Psoas muscle (tissue), 8 donors: ENCODE measurements around the gene STAP2. TPM values are rescaled to one million over a fixed set of nuclear protein-coding genes. Genes with fewer than 3 reads are reported as not detected.

Source experiments
- ATAC-seq, 4 donors: fragments of 200-7000 bp; cut with Tn5 transposase; one replicate each; pipeline ENCODE4 v1.9.1; 2020; ENCODE audit warnings: moderate library complexity in 3 of 4, mild to moderate bottlenecking in 2 of 4
- DNase-seq, 2 donors: peaks; one replicate each; pipeline ENCODE4 v3.0.0-alpha.2; 2020
- H3K27ac ChIP-seq: fragments of 200-600 bp; one replicate; pipeline ENCODE4 v1.8.0; 2022
- H3K27me3 ChIP-seq, 3 donors: fragments of 200-600 bp in 1 of 3; one replicate each; pipeline versions ENCODE4 v1.6.1 to v1.8.0; 2013 to 2022; ENCODE audit warnings: low read length in 2 of 3, mild to moderate bottlenecking in 2 of 3, moderate library complexity in 1 of 3; ENCODE audit not compliant: insufficient read depth in 3 of 3
- H3K36me3 ChIP-seq, 2 donors: fragments of 200-600 bp in 1 of 2; one replicate each; pipeline versions ENCODE4 v1.6.1 to v1.8.0; 2013 to 2022; ENCODE audit warnings: low read depth in 1 of 2, mild to moderate bottlenecking in 1 of 2, moderate library complexity in 1 of 2; ENCODE audit not compliant: insufficient read depth in 1 of 2
- H3K4me1 ChIP-seq: fragments of 200-600 bp; one replicate; pipeline ENCODE4 v1.8.0; 2022
- H3K4me3 ChIP-seq: fragments of 200-600 bp; one replicate; pipeline ENCODE4 v1.8.0; 2022; ENCODE audit warnings: mild to moderate bottlenecking
- H3K9me3 ChIP-seq: fragments of 200-600 bp; one replicate; pipeline ENCODE4 v1.8.0; 2022
- CTCF ChIP-seq: fragments of 200-600 bp; IDR thresholded peaks from one replicate; pipeline ENCODE4 v1.8.0; 2022; ENCODE audit warnings: antibody characterized with exemption
- WGBS, 3 donors: extraction: QIAGEN DNeasy Blood & Tissue Kit; methylation state at CpG; one replicate each; pipeline versions ENCODE4 v1.1.6 to v1.1.7; 2013; 5-methylcytosine and 5-hydroxymethylcytosine counted together
- intact Hi-C, 2 donors: fragments of 100-400 bp; cut with DNase I; formaldehyde crosslinking; loops; one replicate each; pipeline versions ENCODE4 v1.11.0 to v1.14.2; 2022
- polyA plus RNA-seq, 3 donors: library from polyadenylated mRNA; stranded (reverse); fragments of 200-250 nt; gene quantifications; one replicate each; pipeline ENCODE4 v1.2.3, GENCODE V29; 2013
- total RNA-seq, 4 donors: library from RNA; stranded (reverse); fragmentation: NEBNext Ultra II Directional in 2 of 4; extraction: Animal tissue kit (Norgen Biotek cat#: 25700) in 2 of 4; gene quantifications; one replicate each; pipeline versions ENCODE4 v1.2.1 to v1.2.4, GENCODE V29; 2021 to 2023
- donor health status: healthy with polysubstance abuse.
- donor health status: DM: no; HTN: no; CAD: no; lungs with moderate emphysema.
- donor health status: Bipolar disorder and iron deficiency.
- donor health status: healthy.
- donor health status: DM: yes; HTN: yes; CAD: no.
- donor health status: DM: no; HTN: no; CAD: no.
- donor health status: DM: no; HTN: no; CAD: no.
- donor health status: DM: yes; HTN: yes; CAD: no.

Gene STAP2
- total and polyA plus RNA-seq, 7 donors, result 0.31 to 3.7 (median 0.66) TPM

GRCh38 chr19:4369888-4370260, 31.2 kb upstream of the STAP2 start:
- intact Hi-C loops, result loop anchor here in 1 of 2 donors (2.0 kb wide), 1 partner anchor 31 kb away; the partner anchor contains the start of gene SH3GL1
- DNase-seq (peak; percentile 42 to 78), ATAC-seq (peak in 3 of 4 donors; percentile 39 to 59 (median 53))
- Histone ChIP-seq H3K27me3 (no peaks in the 10 kb centered on the region), H3K36me3 (peaks cover 0 to 18% of the 10 kb centered on the region in 2 donors), H3K9me3 (no peaks in the 10 kb centered on the region), H3K4me3 (peak overlapping the region; percentile 43), H3K27ac (peak overlapping the region; percentile 85), H3K4me1 (peaks cover 75% of the 10 kb centered on the region)
- peak; percentile 58 for TF ChIP-seq CTCF
- 11 to 28% (median 16%) methylated on average over 21 of the region's 21 CpGs for whole genome bisulfite sequencing, 3 donors

GRCh38 chr19:4369109-4369887, 30.7 kb upstream of the STAP2 start:
- DNase-seq, result peak; percentile 52 to 73
- peaks cover 69% of the 10 kb centered on the region for H3K4me1 ChIP-seq
- peaks cover 0 to 20% of the 10 kb centered on the region in 2 donors for H3K36me3 ChIP-seq
- H3K4me3 ChIP-seq, result peak overlapping the region; percentile 43
- intact Hi-C loops, result no loop called here
- TF ChIP-seq CTCF, result no peak
- H3K27ac ChIP-seq, result peak overlapping the region; percentile 85
- WGBS, 3 donors, result 51 to 67% (median 66%) methylated on average over 21 to 25 of the region's 25 CpGs
- no peaks in the 10 kb centered on the region for H3K9me3 ChIP-seq
- no peak for ATAC-seq
- no peaks in the 10 kb centered on the region for H3K27me3 ChIP-seq

GRCh38 chr19:4368128-4368820, 29.6 kb upstream of the STAP2 start:
- H3K4me3 ChIP-seq, result no peak overlapping the region
- 22 to 34% (median 24%) methylated on average over 19 of the region's 19 CpGs for WGBS, 3 donors

GRCh38 chr19:4367781-4368127, 29.1 kb upstream of the STAP2 start:
- intact Hi-C loops, result no loop called here
- Histone ChIP-seq H3K36me3 (peaks cover 0 to 36% of the 10 kb centered on the region in 2 donors), H3K27ac (peak overlapping the region; percentile 85), H3K27me3 (no peaks in the 10 kb centered on the region), H3K4me3 (no peak overlapping the region), H3K9me3 (no peaks in the 10 kb centered on the region), H3K4me1 (peaks cover 54% of the 10 kb centered on the region)
- ATAC-seq (peak; percentile 5 to 50 (median 34)), DNase-seq (no peak)
- 25 to 37% (median 31%) methylated on average over 13 of the region's 13 CpGs for WGBS, 3 donors
- no peak for TF ChIP-seq CTCF

More at GRCh38 chr19:4368128-4368820, 29.6 kb upstream of the STAP2 start:
- intact Hi-C loops, result no loop called here
- Histone ChIP-seq H3K27ac (peak overlapping the region; percentile 85), H3K36me3 (peaks cover 0 to 31% of the 10 kb centered on the region in 2 donors), H3K27me3 (no peaks in the 10 kb centered on the region), H3K4me1 (peaks cover 59% of the 10 kb centered on the region), H3K9me3 (no peaks in the 10 kb centered on the region)
- TF ChIP-seq CTCF, result no peak
- ATAC-seq (peak in 3 of 4 donors; percentile 5 to 20 (median 16)), DNase-seq (peak in 1 of 2 donors; percentile 71)
